Fibroblast of lung (primary cell): Measurements from ENCODE around the gene TMEM132C. TPM values are rescaled to one million over a fixed set of nuclear protein-coding genes. Genes with fewer than 3 reads are reported as not detected.

Experiments used
- DNase-seq, 2 donors: peaks; one replicate each; pipeline versions ENCODE4 v3.0.0 to v3.0.0-alpha.2; 2010; ENCODE audit warnings: low read depth in 2 of 2
- H2AFZ ChIP-seq: 2 replicates; pipeline ENCODE4 v1.5.1; 2012; ENCODE audit warnings: low read length, control low read depth, inconsistent platforms
- H3K27ac ChIP-seq: 2 replicates; pipeline ENCODE4 v1.5.1; 2011; ENCODE audit warnings: low read length, control low read depth; ENCODE audit not compliant: insufficient read depth
- H3K27me3 ChIP-seq: 2 replicates; pipeline ENCODE4 v1.5.1; 2011; ENCODE audit warnings: mild to moderate bottlenecking, low read length; ENCODE audit not compliant: control insufficient read depth, insufficient read depth
- H3K36me3 ChIP-seq: 2 replicates; pipeline ENCODE4 v1.5.1; 2011; ENCODE audit warnings: low read length; ENCODE audit not compliant: control insufficient read depth, insufficient read depth
- H3K4me1 ChIP-seq: 2 replicates; pipeline ENCODE4 v1.5.1; 2011; ENCODE audit warnings: low read length; ENCODE audit not compliant: control insufficient read depth, insufficient read depth; ENCODE audit errors: extremely low read depth
- H3K4me2 ChIP-seq: 2 replicates; pipeline ENCODE4 v1.5.1; 2011; ENCODE audit warnings: low read length, control low read depth; ENCODE audit not compliant: insufficient read depth; ENCODE audit errors: extremely low read depth
- H3K4me3 ChIP-seq, 4 experiments: fragments of 200-600 bp in 1 of 4; sonication (generic) in 1 of 4; replicated peaks in 1 of 4; 2 replicates each; pipeline ENCODE4 v1.5.1; 2011 to 2016; ENCODE audit warnings: low read length in 4 of 4, low read depth in 3 of 4, mild to moderate bottlenecking in 3 of 4, control low read depth in 2 of 4, inconsistent platforms in 1 of 4, mixed read lengths in 1 of 4; ENCODE audit not compliant: insufficient read depth in 1 of 4; ENCODE audit errors: control extremely low read depth in 1 of 4
- H3K79me2 ChIP-seq: 2 replicates; pipeline ENCODE4 v1.5.1; 2012; ENCODE audit warnings: mild to moderate bottlenecking, low read length, inconsistent platforms; ENCODE audit not compliant: control insufficient read depth, insufficient read depth
- H3K9ac ChIP-seq: 2 replicates; pipeline ENCODE4 v1.5.1; 2011; ENCODE audit warnings: mild to moderate bottlenecking, low read length, control low read depth; ENCODE audit not compliant: insufficient read depth
- H3K9me3 ChIP-seq: 2 replicates; pipeline ENCODE4 v1.5.1; 2012; ENCODE audit warnings: low read depth, low read length; ENCODE audit not compliant: control insufficient read depth, insufficient read depth
- H4K20me1 ChIP-seq: 2 replicates; pipeline ENCODE4 v1.5.1; 2011; ENCODE audit warnings: low read length; ENCODE audit not compliant: control insufficient read depth, insufficient read depth; ENCODE audit errors: extremely low read depth
- CTCF ChIP-seq, 2 donors: IDR thresholded peaks in 1 of 2; conservative IDR thresholded peaks in 1 of 2; 1 replicate in 1 of 2; 2 replicates in 1 of 2; pipeline ENCODE4 v1.5.1; 2011 to 2012; ENCODE audit warnings: low read length in 2 of 2, control low read depth in 1 of 2, inconsistent platforms in 1 of 2, low read depth in 1 of 2, mild to moderate bottlenecking in 1 of 2
- EZH2 ChIP-seq: IDR thresholded peaks from 2 replicates; pipeline ENCODE4 v1.5.1; 2012; ENCODE audit warnings: low read length, control low read depth, mild to moderate bottlenecking; ENCODE audit errors: missing control alignments
- polyA plus RNA-seq, 2 donors: library from polyadenylated mRNA; depleted of rRNA in 1 of 2; stranded (reverse) in 1 of 2; unstranded in 1 of 2; fragments of >200 nt; gene quantifications; 2 replicates each; pipeline ENCODE4 v1.2.1, GENCODE V29; 2011 to 2012; ENCODE audit warnings: missing spikeins in 1 of 2
- total RNA-seq: library from RNA; depleted of rRNA; stranded (reverse); fragments of >200 nt; gene quantifications from 2 replicates; pipeline ENCODE4 v1.2.1, GENCODE V29; 2014

TMEM132C gene
- total and polyA plus RNA-seq, 2 donors (not counting 1 experiment from before 2014, with no cell fraction given) = not detected

DNA sequence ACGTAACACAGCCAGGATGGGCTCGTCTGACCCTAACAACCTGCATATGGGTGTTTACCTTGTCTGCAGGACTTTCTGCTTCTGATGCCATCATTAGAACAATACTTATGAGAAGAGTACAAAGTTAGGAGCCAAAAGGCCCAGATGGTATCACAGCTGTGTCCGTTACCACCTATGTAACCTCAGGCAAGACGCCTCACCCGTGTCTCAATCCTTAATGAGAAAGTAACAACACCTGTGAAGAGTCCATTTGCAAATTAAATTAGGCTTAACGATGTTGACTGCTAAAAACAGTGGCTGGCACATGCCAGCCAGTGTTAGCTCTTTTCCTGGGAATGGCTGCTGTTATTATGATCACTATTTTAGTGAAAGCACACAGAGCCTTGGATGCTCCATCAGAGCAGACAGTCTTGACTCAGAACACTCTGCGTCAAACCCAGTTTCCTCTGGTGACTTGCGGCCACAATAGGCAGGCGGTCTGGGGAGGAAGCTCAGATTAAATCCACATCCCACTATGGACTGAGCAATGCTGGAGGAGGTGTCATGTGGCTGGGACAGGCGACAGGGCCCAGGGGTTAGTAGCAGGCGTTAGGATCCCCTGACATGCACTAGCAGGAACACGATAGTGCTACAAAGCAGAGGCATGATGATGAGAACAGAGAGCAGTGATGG, 431.5 kb downstream of the TMEM132C start:
- Histone ChIP-seq H3K27me3 (no peaks in the 10 kb centered on the region), H3K4me1 (no peaks in the 10 kb centered on the region), H2AFZ (no peak overlapping the region), H3K27ac (no peak overlapping the region), H3K36me3 (no peaks in the 10 kb centered on the region), H3K4me3 (no peak overlapping the region), H3K79me2 (no peaks in the 10 kb centered on the region), H3K4me2 (no peak overlapping the region), H3K9ac (no peak overlapping the region), H4K20me1 (no peaks in the 10 kb centered on the region), H3K9me3 (no peaks in the 10 kb centered on the region)
- DNase-seq = no peak
- TF ChIP-seq CTCF (conservative IDR thresholded peaks at IDR 0.05 in 1 of 2, IDR thresholded peaks at IDR 0.05 in 1 of 2; ENCODE audit: low read depth in 1 of 2, low read length in 2 of 2) (no peak), EZH2 (no peak)

DNA sequence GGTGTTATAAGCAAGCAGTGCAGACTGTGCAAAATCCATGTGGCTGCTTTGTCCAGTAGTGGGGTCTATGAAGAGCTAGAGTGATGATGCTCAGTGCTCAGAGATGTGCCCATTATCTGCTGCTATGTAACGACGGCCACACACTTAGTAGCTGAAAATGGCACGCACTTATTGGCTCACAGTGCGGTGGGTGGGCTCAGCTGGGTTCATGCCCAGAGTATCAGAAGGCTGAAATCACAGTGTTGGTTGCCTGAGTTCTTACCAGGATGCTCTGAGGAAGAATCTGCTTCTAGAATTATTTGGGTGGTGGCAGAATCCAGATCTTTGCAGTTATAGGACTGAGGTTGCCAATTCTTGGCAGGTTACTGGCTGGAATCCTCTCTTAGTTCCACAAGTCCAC, 432.1 kb downstream of the TMEM132C start:
- no peaks in the 10 kb centered on the region for H3K27me3 ChIP-seq
- H3K9me3 ChIP-seq = no peaks in the 10 kb centered on the region
- H3K36me3 ChIP-seq = no peaks in the 10 kb centered on the region
- no peak overlapping the region for H3K9ac ChIP-seq
- no peak overlapping the region for H3K27ac ChIP-seq
- no peaks in the 10 kb centered on the region for H3K79me2 ChIP-seq
- H4K20me1 ChIP-seq = no peaks in the 10 kb centered on the region
- H3K4me2 ChIP-seq = no peak overlapping the region
- H3K4me1 ChIP-seq = no peaks in the 10 kb centered on the region
- H2AFZ ChIP-seq = no peak overlapping the region
- DNase-seq = no peak
- no peak for TF ChIP-seq CTCF (conservative IDR thresholded peaks at IDR 0.05 in 1 of 2, IDR thresholded peaks at IDR 0.05 in 1 of 2; ENCODE audit: low read depth in 1 of 2, low read length in 2 of 2)
- TF ChIP-seq EZH2 = no peak
- H3K4me3 ChIP-seq = no peak overlapping the region

DNA sequence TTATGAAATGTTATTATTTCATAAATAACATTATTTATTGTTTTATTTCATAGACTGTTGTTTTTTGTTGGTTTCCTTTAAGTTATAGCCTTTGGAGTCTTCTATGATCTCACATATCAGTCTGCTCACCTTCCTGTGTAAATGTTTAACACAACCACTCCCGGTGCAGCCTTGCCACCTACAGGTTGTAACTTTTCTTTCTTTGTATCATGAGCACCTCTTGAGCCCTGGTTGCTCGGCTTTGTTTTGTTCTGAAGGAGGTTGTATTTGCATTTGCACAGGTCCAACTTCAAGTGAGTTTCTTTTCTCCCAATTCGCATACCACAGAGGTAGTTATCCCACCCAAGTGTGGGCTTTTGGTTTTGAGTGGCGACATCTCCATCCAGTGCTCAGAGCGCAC, 435.4 kb downstream of the TMEM132C start:
- H3K27me3 ChIP-seq = no peaks in the 10 kb centered on the region
- no peaks in the 10 kb centered on the region for H3K36me3 ChIP-seq
- H3K9ac ChIP-seq = no peak overlapping the region
- no peak for DNase-seq
- no peak overlapping the region for H3K27ac ChIP-seq
- no peaks in the 10 kb centered on the region for H3K4me1 ChIP-seq
- H2AFZ ChIP-seq = no peak overlapping the region
- H4K20me1 ChIP-seq = no peaks in the 10 kb centered on the region
- no peak overlapping the region for H3K4me3 ChIP-seq
- no peak overlapping the region for H3K4me2 ChIP-seq
- H3K9me3 ChIP-seq = no peaks in the 10 kb centered on the region
- TF ChIP-seq EZH2 (no peak), CTCF (conservative IDR thresholded peaks at IDR 0.05 in 1 of 2, IDR thresholded peaks at IDR 0.05 in 1 of 2; ENCODE audit: low read depth in 1 of 2, low read length in 2 of 2) (no peak)
- H3K79me2 ChIP-seq = no peaks in the 10 kb centered on the region
